Measurements from ENCODE around the gene TADA1. TPM values are rescaled to one million over a fixed set of nuclear protein-coding genes. Genes with fewer than 3 reads are reported as not detected.

The TADA1 gene
- total and polyA plus RNA-seq, 2 donors (not counting 1 experiment from before 2014, with no cell fraction given) = 12.9 to 13.2 TPM

DNA sequence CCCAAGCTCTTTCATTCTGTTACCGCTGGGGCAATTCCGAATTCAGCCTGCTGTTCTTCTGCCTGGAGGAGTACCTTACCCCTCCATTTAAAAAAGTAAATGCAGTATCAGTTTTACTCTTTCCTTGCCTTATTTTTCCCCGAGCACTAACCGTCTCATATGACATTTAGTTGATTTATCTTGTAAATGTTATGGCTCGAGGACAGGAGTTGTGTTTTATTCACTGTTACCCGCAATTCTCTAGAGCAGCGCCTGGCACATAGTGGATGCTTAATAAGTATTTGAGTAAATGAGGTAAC lies 425 bp upstream of the TADA1 start:
- Histone ChIP-seq H3K4me3 (replicated peaks in 1 of 4; ENCODE audit: control extremely low read depth in 1 of 4, insufficient read depth in 1 of 4, low read depth in 3 of 4, low read length in 4 of 4) (peak overlapping the region; percentile 66 to 93 (median 72)), H3K79me2 (ENCODE audit: control insufficient read depth, insufficient read depth, low read length) (peaks cover 19% of the 10 kb centered on the region), H3K27me3 (ENCODE audit: control insufficient read depth, insufficient read depth, low read length) (no peaks in the 10 kb centered on the region), H2AFZ (ENCODE audit: low read length) (peak overlapping the region; percentile 23), H4K20me1 (ENCODE audit: control insufficient read depth, extremely low read depth, insufficient read depth, low read length) (peaks cover 1% of the 10 kb centered on the region), H3K9me3 (ENCODE audit: control insufficient read depth, insufficient read depth, low read depth, low read length) (no peaks in the 10 kb centered on the region), H3K27ac (ENCODE audit: insufficient read depth, low read length) (no peak overlapping the region), H3K4me2 (ENCODE audit: extremely low read depth, insufficient read depth, low read length) (peak overlapping the region; percentile 46), H3K9ac (ENCODE audit: insufficient read depth, low read length) (no peak overlapping the region), H3K36me3 (ENCODE audit: control insufficient read depth, insufficient read depth, low read length) (peaks cover 2% of the 10 kb centered on the region), H3K4me1 (ENCODE audit: control insufficient read depth, extremely low read depth, insufficient read depth, low read length) (no peaks in the 10 kb centered on the region)
- no peak for DNase-seq (ENCODE audit: low read depth in 2 of 2)
- no peak for TF ChIP-seq EZH2 (IDR thresholded peaks at IDR 0.05; ENCODE audit: low read length, missing control alignments)
- TF ChIP-seq, protein P1, sequence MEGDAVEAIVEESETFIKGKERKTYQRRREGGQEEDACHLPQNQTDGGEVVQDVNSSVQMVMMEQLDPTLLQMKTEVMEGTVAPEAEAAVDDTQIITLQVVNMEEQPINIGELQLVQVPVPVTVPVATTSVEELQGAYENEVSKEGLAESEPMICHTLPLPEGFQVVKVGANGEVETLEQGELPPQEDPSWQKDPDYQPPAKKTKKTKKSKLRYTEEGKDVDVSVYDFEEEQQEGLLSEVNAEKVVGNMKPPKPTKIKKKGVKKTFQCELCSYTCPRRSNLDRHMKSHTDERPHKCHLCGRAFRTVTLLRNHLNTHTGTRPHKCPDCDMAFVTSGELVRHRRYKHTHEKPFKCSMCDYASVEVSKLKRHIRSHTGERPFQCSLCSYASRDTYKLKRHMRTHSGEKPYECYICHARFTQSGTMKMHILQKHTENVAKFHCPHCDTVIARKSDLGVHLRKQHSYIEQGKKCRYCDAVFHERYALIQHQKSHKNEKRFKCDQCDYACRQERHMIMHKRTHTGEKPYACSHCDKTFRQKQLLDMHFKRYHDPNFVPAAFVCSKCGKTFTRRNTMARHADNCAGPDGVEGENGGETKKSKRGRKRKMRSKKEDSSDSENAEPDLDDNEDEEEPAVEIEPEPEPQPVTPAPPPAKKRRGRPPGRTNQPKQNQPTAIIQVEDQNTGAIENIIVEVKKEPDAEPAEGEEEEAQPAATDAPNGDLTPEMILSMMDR (conservative IDR thresholded peaks at IDR 0.05 in 1 of 2, IDR thresholded peaks at IDR 0.05 in 1 of 2; ENCODE audit: low read depth in 1 of 2, low read length in 2 of 2) = peak; percentile 9 to 15

DNA sequence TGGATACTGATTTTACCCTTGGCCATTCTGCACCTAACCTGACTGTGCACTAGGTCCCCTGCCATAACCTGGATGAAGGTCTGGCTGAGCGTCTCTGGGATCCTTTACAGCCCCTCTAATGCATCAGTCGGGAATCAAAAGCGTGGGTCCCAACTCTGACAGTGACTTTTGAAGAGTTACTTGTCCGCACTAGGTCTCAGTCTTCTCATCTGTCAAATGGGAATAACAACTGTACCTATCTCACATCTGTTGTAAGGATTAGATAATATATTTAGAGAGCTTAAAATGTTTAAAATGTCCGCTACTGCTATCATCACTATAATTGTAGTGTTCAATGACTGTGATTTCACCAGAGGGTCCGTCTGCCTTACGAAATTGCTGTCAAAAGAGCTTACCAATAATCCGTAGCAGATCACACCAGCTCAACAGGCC lies 746 bp downstream of the TADA1 start:
- Histone ChIP-seq H3K27me3 (ENCODE audit: control insufficient read depth, insufficient read depth, low read length) (no peaks in the 10 kb centered on the region), H3K9me3 (ENCODE audit: control insufficient read depth, insufficient read depth, low read depth, low read length) (no peaks in the 10 kb centered on the region), H3K79me2 (ENCODE audit: control insufficient read depth, insufficient read depth, low read length) (peaks cover 21% of the 10 kb centered on the region), H3K27ac (ENCODE audit: insufficient read depth, low read length) (peak overlapping the region; percentile 77), H3K4me3 (replicated peaks in 1 of 4; ENCODE audit: control extremely low read depth in 1 of 4, insufficient read depth in 1 of 4, low read depth in 3 of 4, low read length in 4 of 4) (peak overlapping the region; percentile 66 to 93 (median 72)), H3K9ac (ENCODE audit: insufficient read depth, low read length) (peak overlapping the region; percentile 77), H3K4me1 (ENCODE audit: control insufficient read depth, extremely low read depth, insufficient read depth, low read length) (no peaks in the 10 kb centered on the region), H4K20me1 (ENCODE audit: control insufficient read depth, extremely low read depth, insufficient read depth, low read length) (peaks cover 1% of the 10 kb centered on the region), H3K36me3 (ENCODE audit: control insufficient read depth, insufficient read depth, low read length) (peaks cover 2% of the 10 kb centered on the region), H3K4me2 (ENCODE audit: extremely low read depth, insufficient read depth, low read length) (peak overlapping the region; percentile 26), H2AFZ (ENCODE audit: low read length) (peak overlapping the region; percentile 78)
- DNase-seq (ENCODE audit: low read depth in 2 of 2) = no peak
- TF ChIP-seq EZH2 (IDR thresholded peaks at IDR 0.05; ENCODE audit: low read length, missing control alignments) = no peak
- TF ChIP-seq, protein P1 (conservative IDR thresholded peaks at IDR 0.05 in 1 of 2, IDR thresholded peaks at IDR 0.05 in 1 of 2; ENCODE audit: low read depth in 1 of 2, low read length in 2 of 2) = no peak

DNA sequence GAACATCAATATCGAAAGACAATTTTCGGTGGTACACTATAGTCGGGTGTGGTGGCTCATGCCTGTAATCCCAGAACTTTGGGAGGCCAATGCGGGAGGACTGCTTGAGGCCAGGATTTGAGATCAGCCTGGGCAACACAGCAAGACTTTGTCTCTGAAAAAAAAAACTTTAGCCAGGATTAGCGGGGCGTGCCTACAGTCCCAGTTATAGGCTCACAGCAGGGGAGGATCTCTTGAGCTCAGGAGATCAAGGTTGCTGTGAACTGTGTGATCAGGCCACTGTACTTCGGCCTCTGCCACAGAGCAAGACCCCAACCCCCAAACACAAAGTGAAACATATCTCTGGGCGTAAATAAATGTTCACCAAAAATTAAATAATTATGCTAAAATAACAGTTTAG lies 1.6 kb downstream of the TADA1 start:
- no peak for DNase-seq (ENCODE audit: low read depth in 2 of 2)
- Histone ChIP-seq H3K4me2 (ENCODE audit: extremely low read depth, insufficient read depth, low read length) (no peak overlapping the region), H2AFZ (ENCODE audit: low read length) (no peak overlapping the region), H3K36me3 (ENCODE audit: control insufficient read depth, insufficient read depth, low read length) (peaks cover 2% of the 10 kb centered on the region), H3K4me3 (replicated peaks in 1 of 4; ENCODE audit: control extremely low read depth in 1 of 4, insufficient read depth in 1 of 4, low read depth in 3 of 4, low read length in 4 of 4) (no peak overlapping the region), H4K20me1 (ENCODE audit: control insufficient read depth, extremely low read depth, insufficient read depth, low read length) (peaks cover 1% of the 10 kb centered on the region), H3K9ac (ENCODE audit: insufficient read depth, low read length) (no peak overlapping the region), H3K9me3 (ENCODE audit: control insufficient read depth, insufficient read depth, low read depth, low read length) (no peaks in the 10 kb centered on the region), H3K79me2 (ENCODE audit: control insufficient read depth, insufficient read depth, low read length) (peaks cover 21% of the 10 kb centered on the region), H3K27ac (ENCODE audit: insufficient read depth, low read length) (no peak overlapping the region), H3K4me1 (ENCODE audit: control insufficient read depth, extremely low read depth, insufficient read depth, low read length) (no peaks in the 10 kb centered on the region), H3K27me3 (ENCODE audit: control insufficient read depth, insufficient read depth, low read length) (no peaks in the 10 kb centered on the region)
- TF ChIP-seq EZH2 (IDR thresholded peaks at IDR 0.05; ENCODE audit: low read length, missing control alignments) = no peak
- TF ChIP-seq, protein P1 (conservative IDR thresholded peaks at IDR 0.05 in 1 of 2, IDR thresholded peaks at IDR 0.05 in 1 of 2; ENCODE audit: low read depth in 1 of 2, low read length in 2 of 2) = no peak

All from fibroblast of lung (primary cell).